ENCODE data around the gene CMTM5.

CMTM5 gene, protein sequence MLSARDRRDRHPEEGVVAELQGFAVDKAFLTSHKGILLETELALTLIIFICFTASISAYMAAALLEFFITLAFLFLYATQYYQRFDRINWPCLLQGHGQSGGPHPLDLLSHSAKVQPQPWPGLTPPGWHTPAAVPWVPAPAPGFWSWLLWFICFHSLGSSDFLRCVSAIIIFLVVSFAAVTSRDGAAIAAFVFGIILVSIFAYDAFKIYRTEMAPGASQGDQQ

DNA sequence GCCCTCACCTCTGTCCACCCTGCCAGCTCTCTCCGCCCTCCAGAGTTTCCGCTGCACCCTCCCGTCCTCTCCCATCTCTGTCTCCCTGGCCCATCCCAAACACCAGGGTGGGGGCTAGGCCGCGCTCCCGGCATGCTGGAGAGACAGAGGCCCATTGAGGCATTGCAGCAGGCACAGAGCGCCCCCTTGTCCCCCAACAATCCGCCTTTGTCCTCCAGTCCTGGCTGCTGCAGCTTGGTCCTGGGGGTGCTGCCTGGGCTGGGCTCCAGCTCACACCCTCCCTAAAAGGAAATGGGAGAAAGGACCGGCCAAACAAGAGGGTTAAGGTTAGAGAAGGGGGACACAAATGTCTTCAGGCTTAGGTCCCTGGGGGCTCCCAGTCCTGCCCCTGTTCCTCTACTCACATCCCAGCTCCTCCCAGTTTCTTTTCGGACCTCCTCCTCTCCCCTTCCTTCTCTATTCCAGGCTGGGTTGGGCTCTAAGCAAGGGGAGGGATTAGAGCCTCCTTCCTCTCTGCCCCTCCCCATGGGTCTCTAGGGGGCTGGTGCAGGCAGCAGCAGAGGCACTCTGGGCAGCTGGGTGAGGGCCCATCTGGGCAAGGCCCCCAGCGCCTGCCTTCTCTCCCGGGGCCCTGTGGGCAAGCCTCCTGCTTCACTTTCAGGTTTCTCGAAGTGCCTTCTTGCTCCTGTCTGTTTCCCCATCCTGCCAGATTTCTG lies at the start of gene CMTM5:
Gene CMTM5, plus strand, starts transcription at position 565 of the 716 bp plus-strand sequence. CDS start 206 bp downstream, outside the sequence.
- FAIRE-seq = no peak
- TF ChIP-seq, protein P1, sequence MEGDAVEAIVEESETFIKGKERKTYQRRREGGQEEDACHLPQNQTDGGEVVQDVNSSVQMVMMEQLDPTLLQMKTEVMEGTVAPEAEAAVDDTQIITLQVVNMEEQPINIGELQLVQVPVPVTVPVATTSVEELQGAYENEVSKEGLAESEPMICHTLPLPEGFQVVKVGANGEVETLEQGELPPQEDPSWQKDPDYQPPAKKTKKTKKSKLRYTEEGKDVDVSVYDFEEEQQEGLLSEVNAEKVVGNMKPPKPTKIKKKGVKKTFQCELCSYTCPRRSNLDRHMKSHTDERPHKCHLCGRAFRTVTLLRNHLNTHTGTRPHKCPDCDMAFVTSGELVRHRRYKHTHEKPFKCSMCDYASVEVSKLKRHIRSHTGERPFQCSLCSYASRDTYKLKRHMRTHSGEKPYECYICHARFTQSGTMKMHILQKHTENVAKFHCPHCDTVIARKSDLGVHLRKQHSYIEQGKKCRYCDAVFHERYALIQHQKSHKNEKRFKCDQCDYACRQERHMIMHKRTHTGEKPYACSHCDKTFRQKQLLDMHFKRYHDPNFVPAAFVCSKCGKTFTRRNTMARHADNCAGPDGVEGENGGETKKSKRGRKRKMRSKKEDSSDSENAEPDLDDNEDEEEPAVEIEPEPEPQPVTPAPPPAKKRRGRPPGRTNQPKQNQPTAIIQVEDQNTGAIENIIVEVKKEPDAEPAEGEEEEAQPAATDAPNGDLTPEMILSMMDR (IDR thresholded peaks at IDR 0.05; ENCODE audit: insufficient read depth, missing control alignments) = no peak
- DNase-seq (ENCODE audit: insufficient read length, low spot score) = no peak

DNA sequence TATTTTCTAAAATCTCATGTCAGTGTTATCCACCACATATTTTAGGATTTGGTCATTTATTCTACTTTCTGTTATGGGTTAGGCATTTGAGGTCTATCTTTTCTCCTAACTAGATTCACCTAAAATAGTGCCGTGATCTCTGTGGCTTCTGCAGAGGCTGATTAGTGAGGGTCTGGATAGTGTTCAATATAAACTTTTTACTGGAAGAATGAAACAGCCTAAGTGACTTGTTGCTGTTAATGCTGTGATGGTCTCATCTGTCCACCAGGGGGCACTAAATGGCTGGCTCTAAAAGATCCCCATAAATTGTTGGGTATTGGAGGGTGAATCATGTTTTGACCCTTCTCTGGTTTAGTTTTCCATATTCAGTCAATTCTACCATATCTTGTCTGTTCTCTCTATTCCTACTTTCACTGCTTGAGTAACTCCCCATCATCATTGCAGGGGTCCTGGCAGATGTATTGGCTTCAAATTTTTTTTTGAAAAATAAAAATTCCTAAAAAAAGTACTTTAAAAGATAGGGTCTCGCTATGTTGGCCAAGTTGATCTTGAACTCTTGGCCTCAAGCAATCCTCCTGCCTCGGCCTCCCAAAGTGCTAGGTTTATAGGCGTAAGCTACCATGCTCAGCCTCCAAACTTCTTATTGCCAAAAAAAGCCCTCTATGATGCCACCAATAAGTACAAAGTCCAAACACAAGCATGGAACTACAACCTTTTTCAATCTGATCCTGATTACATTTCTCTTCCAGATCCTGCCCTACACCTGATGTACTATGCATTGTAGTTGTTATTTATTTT lies 48.7 kb upstream of the CMTM5 start:
- DNase-seq (ENCODE audit: insufficient read length, low spot score) (peak; percentile 69), FAIRE-seq (peak; percentile 71)
- TF ChIP-seq, protein P1 (IDR thresholded peaks at IDR 0.05; ENCODE audit: insufficient read depth, missing control alignments) = peak; percentile 77

DNA sequence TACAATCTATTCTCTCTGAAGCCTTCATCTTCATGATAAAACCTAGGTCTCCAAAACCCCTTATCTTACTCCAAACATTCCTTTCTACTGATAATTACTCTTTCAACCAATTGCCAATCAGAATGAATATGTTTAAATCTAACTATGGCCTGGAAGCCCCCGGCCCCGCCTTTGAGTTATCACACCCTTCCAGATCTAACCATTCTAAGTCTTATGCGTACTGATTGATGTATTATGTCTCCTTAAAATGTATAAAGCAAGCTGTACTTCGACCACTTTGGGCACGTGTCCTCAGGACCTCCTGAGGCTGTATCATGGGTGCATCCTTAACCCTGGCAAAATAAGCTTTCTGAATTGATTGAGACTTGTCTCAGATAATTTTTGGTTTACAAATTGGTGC lies 41.2 kb upstream of the CMTM5 start:
- FAIRE-seq (no peak), DNase-seq (ENCODE audit: insufficient read length, low spot score) (no peak)
- TF ChIP-seq, protein P1 (IDR thresholded peaks at IDR 0.05; ENCODE audit: insufficient read depth, missing control alignments) = no peak

DNA sequence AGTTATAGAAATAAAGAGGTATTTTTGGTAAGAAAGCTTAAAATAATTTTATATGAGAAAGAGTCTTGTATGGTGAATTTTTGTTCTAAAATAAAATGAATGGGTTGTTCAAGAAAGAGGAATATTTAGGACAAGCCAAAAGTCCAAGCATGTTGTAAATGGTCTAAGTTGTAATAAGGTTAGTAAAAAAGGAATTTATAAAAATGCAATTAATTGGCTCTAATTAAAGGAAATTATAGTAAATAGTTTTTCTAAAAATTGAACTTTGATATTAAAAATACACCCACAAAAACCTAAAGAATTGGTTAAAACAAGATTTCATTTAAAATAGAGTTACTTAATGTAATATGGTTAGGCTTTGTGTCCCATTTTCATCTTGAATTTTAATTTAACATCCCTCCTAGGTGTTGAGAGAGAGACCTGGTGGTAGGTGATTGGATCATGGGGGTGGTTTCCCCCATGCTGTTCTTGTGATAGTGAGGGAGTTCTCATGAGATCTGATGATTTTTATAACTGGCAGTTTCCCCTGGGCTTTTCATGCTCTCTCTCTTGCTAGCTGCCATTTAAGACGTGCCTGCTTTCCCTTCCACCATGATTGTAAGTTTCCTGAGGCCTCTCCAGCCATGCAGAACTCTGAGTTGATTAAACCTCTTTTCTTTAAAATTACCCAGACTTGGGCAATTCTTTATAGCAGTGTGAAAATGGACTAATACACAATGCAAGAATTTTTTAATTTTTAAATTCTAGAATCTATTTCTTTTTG lies 37.2 kb upstream of the CMTM5 start:
- no peak for DNase-seq (ENCODE audit: insufficient read length, low spot score)
- TF ChIP-seq, protein P1 (IDR thresholded peaks at IDR 0.05; ENCODE audit: insufficient read depth, missing control alignments) = no peak
- no peak for FAIRE-seq

DNA sequence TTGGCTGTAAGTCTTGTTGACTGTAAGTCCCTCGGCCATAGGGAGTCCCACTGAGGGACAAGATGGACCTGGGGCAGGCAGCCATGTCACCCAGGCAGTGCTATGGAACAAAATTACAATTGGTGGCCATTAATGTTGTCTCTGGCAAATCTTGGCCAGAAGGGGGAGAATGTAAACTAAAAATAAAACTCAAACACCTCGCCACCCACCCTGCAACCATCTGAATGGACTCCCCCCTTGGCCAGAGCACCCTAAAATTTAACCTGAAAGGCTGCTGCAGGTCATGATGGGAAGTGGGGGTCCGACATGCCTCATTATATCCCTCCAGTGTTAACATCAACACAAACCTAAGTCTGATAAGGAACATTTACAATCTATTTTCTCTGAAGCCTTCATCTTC lies 32.4 kb upstream of the CMTM5 start:
- FAIRE-seq = no peak
- TF ChIP-seq, protein P1 (IDR thresholded peaks at IDR 0.05; ENCODE audit: insufficient read depth, missing control alignments) = no peak
- no peak for DNase-seq (ENCODE audit: insufficient read length, low spot score)

DNA sequence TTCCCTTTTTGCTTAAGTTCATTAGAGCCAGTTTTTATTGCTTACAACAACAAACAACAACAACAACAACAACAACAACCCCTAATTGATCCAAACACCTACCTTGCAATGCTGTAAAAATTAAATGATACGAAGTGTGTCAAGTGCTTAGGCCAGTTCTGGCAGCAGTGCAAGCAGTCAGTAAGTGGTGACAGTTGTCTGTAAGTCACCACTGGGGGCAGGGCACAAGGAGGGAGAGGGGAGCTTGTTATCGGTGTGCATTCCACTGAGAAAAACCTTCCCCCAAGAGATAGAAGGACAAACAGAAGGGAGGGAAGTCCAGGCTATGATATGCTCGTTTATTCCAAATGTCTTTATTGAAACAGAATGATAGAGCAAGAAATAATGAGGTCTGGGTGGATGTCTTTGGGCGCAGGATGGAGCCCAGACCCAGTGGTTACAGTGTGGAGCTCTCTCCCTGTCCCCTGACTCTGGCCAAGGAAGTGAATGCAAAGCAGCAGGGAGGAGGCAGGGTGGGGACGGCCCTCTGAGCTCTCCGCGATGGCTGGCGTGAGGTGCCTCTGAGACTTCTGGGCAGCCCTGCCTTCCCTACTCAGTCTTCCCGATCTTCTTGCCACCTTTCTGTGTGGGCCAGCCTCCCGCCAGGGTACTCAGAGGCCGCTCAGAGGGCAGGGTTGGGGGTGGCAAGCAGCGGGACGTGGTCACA lies 30.7 kb upstream of the CMTM5 start:
- DNase-seq (ENCODE audit: insufficient read length, low spot score) (no peak), FAIRE-seq (no peak)

More for the DNA sequence above, 30.7 kb upstream of the CMTM5 start:
- TF ChIP-seq, protein P1 (IDR thresholded peaks at IDR 0.05; ENCODE audit: insufficient read depth, missing control alignments) = no peak

Measured in D721Med (cell line).